ENCODE results near the gene PADI3. TPM values are rescaled to one million over a fixed set of nuclear protein-coding genes. Genes with fewer than 3 reads are reported as not detected.

Gene PADI3
- total RNA-seq, 6 donors from 2014 or later: not detected

DNA sequence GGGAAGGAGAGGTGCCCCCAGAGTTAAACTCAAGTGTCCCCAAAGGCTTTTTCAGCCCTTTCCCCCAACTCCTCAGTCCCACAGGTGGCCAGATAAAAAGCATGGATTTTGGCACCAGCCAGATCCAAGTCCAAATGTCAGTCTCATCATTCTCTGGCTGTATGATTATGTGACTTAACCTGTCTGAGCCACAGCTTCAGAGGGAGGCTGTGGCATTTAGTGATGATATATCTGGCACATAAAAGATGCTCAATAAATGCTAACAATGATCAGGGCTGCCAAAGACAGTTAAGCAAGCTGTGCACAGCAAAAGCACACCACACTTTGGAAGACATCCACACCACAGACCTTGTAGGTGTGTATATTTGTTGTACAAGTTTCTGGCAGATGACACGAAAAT, 5.6 kb upstream of the PADI3 start:
- TF ChIP-seq, protein P1, sequence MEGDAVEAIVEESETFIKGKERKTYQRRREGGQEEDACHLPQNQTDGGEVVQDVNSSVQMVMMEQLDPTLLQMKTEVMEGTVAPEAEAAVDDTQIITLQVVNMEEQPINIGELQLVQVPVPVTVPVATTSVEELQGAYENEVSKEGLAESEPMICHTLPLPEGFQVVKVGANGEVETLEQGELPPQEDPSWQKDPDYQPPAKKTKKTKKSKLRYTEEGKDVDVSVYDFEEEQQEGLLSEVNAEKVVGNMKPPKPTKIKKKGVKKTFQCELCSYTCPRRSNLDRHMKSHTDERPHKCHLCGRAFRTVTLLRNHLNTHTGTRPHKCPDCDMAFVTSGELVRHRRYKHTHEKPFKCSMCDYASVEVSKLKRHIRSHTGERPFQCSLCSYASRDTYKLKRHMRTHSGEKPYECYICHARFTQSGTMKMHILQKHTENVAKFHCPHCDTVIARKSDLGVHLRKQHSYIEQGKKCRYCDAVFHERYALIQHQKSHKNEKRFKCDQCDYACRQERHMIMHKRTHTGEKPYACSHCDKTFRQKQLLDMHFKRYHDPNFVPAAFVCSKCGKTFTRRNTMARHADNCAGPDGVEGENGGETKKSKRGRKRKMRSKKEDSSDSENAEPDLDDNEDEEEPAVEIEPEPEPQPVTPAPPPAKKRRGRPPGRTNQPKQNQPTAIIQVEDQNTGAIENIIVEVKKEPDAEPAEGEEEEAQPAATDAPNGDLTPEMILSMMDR (IDR thresholded peaks at IDR 0.05): no peak
- TF ChIP-seq POLR2AphosphoS5 (IDR thresholded peaks at IDR 0.05) (no peak), EP300 (IDR thresholded peaks at IDR 0.05) (no peak), POLR2A (IDR thresholded peaks at IDR 0.05) (no peak)
- 70 to 78% methylated on average over 1 of the region's 1 CpG for WGBS, 2 donors
- no peak for DNase-seq
- ATAC-seq (ENCODE audit: low FRiP score in 2 of 2): no peak
- Histone ChIP-seq H3K4me1 (no peaks in the 10 kb centered on the region), H3K36me3 (no peaks in the 10 kb centered on the region), H3K27me3 (no peaks in the 10 kb centered on the region), H3K9me3 (no peaks in the 10 kb centered on the region), H3K27ac (no peak overlapping the region), H3K4me3 (no peak overlapping the region)

DNA sequence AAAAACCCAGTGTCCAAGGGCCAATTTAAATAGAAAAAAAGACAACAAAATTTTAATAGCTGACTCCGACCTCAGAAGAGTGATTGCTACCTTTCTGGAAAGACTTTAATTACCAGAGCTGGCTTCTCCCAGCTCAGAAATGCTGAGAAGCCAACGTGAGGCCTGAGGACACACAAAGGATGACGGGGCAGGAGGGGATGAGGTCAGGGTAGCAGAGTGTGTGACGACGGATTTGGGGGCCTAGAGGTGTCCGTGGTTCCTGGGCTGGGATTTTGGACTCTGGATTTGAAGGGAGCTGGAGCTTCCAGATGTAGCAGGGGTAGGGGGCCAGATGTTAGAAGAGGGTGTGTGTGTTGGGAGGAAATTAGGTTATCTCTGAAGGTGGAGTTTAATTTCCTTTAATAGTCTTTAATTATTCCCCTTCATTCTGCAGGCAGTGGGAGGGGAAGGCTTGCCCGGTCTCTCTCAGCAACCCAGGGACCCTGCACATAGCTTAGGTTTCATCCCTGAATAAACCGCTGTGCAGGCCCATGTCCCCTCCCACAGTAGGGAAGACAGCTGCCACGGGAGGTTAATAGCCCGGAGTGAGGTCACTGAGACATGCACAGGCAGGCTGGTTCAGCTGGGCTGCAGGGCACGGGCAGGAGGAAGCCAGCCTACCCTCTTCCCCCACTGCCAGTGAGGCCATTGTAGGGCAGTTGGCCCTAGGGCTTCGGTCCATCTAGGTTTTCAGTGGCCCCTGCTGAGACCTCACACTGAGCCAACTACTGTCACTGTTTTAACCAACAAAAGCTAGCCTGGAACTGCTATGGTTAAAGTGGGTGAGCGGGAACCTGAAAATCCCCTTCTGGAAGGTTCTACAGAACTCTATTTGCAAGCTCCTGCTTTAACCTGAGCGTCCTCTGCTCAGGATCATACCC, 3.8 kb upstream of the PADI3 start:
- DNase-seq: no peak
- no peak overlapping the region for H3K4me3 ChIP-seq
- H3K27me3 ChIP-seq: no peaks in the 10 kb centered on the region
- TF ChIP-seq EP300 (IDR thresholded peaks at IDR 0.05) (no peak), POLR2AphosphoS5 (IDR thresholded peaks at IDR 0.05) (no peak), POLR2A (IDR thresholded peaks at IDR 0.05) (no peak)
- TF ChIP-seq, protein P1 (IDR thresholded peaks at IDR 0.05): no peak
- H3K27ac ChIP-seq: no peak overlapping the region
- no peaks in the 10 kb centered on the region for H3K9me3 ChIP-seq
- no peaks in the 10 kb centered on the region for H3K36me3 ChIP-seq
- 67 to 83% methylated on average over 13 to 14 of the region's 14 CpGs for WGBS, 2 donors
- no peak for ATAC-seq (ENCODE audit: low FRiP score in 2 of 2)
- H3K4me1 ChIP-seq: no peaks in the 10 kb centered on the region

DNA sequence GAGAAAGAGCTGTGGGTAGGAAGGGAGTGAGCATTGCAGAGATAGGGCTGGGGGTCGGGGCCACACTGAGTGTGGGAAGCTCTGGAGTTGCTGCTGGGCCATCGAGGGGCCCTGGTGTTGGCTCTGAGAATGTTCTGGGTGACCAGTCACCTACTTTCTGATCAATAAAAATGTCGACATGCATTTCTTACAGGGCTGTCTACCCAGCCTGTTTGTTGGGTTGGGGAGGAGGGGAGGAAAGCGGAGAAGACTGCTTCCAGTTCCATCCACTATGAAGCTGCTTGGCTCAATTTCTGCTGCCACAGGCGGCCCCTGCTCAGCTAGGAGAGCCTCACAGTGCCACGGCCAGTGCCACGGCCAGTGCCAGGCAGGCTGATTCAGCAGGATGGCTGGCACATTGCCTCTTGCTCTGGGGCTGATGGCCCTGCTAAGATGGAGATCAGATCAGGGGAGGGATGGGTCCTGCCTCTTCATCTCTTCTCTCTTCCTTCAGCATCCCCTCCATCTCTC, 3.0 kb upstream of the PADI3 start:
- H3K36me3 ChIP-seq: no peaks in the 10 kb centered on the region
- H3K27ac ChIP-seq: no peak overlapping the region
- H3K27me3 ChIP-seq: no peaks in the 10 kb centered on the region
- TF ChIP-seq POLR2AphosphoS5 (IDR thresholded peaks at IDR 0.05): no peak
- no peak for TF ChIP-seq EP300 (IDR thresholded peaks at IDR 0.05)
- TF ChIP-seq, protein P1 (IDR thresholded peaks at IDR 0.05): no peak
- TF ChIP-seq POLR2A (IDR thresholded peaks at IDR 0.05): no peak
- 62 to 69% methylated on average over 7 of the region's 7 CpGs for WGBS, 2 donors
- H3K9me3 ChIP-seq: no peaks in the 10 kb centered on the region
- no peaks in the 10 kb centered on the region for H3K4me1 ChIP-seq
- ATAC-seq (ENCODE audit: low FRiP score in 2 of 2) (no peak), DNase-seq (no peak)
- no peak overlapping the region for H3K4me3 ChIP-seq

DNA sequence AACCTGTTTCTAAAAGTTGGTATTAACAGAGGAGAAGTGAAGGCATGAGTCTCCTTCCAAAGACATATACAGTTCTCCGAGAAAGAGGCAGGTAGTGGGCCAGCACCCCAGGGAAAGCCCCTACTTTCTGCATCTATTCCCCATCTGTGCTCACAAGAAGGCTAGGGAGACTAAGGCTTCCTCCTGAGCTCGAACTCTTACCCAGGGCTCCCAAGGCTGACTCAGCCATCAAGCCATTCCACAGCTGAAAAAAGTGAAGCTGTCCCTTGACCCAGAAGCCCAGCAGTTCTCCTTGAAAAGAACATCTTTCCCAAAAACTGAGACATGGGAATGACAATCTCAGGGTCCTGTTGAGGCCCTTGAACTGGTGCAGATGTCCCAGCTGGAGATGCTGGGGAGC, 1.9 kb upstream of the PADI3 start:
- no peak for TF ChIP-seq EP300 (IDR thresholded peaks at IDR 0.05)
- TF ChIP-seq, protein P1 (IDR thresholded peaks at IDR 0.05): no peak
- TF ChIP-seq POLR2A (IDR thresholded peaks at IDR 0.05): no peak
- no peak for TF ChIP-seq POLR2AphosphoS5 (IDR thresholded peaks at IDR 0.05)
- WGBS, 2 donors: 63 to 84% methylated on average over 2 of the region's 2 CpGs
- no peaks in the 10 kb centered on the region for H3K4me1 ChIP-seq
- no peak overlapping the region for H3K27ac ChIP-seq
- no peak for ATAC-seq (ENCODE audit: low FRiP score in 2 of 2)
- H3K4me3 ChIP-seq: no peak overlapping the region
- no peak for DNase-seq
- H3K27me3 ChIP-seq: no peaks in the 10 kb centered on the region
- H3K9me3 ChIP-seq: no peaks in the 10 kb centered on the region
- H3K36me3 ChIP-seq: no peaks in the 10 kb centered on the region
